MM.1S (cell line): ENCODE measurements around the gene LY86.
"Not testable (repeated sequence)": the region's sequence is repeated elsewhere in the genome, so short reads cannot be mapped to it uniquely, and the experiment has no call there.

Experiments
- DNase-seq: peaks from one replicate; pipeline ENCODE4 v3.0.0-alpha.2; 2015
- H2AFZ ChIP-seq: fragments of 300-600 bp; sonication (generic); 2 replicates; pipeline ENCODE4 v1.6.0; 2016; ENCODE audit warnings: antibody characterized with exemption, low read length
- H3F3A ChIP-seq: fragments of 300-600 bp; sonication (generic); 2 replicates; pipeline ENCODE4 v1.6.1; 2016; ENCODE audit warnings: mild to moderate bottlenecking, antibody characterized with exemption, low read length, moderate library complexity, mixed read lengths; ENCODE audit not compliant: insufficient read depth
- H3K27ac ChIP-seq: fragments of 300-600 bp; sonication (generic); 2 replicates; pipeline ENCODE4 v1.5.1; 2016; ENCODE audit warnings: mild to moderate bottlenecking, low read length
- H3K27me3 ChIP-seq: fragments of 300-600 bp; sonication (generic); replicated peaks from 2 replicates; pipeline ENCODE4 v1.6.0; 2016; ENCODE audit warnings: low read length; ENCODE audit not compliant: insufficient read depth
- H3K36me3 ChIP-seq: fragments of 300-600 bp; sonication (generic); replicated peaks from 2 replicates; pipeline ENCODE4 v1.6.1; 2016; ENCODE audit warnings: mild to moderate bottlenecking, low read length, mixed read lengths; ENCODE audit not compliant: insufficient read depth
- H3K4me1 ChIP-seq: fragments of 300-600 bp; sonication (generic); 2 replicates; pipeline ENCODE4 v1.6.1; 2016; ENCODE audit warnings: low read length, mixed read lengths
- H3K4me2 ChIP-seq: fragments of 300-600 bp; sonication (generic); 2 replicates; pipeline ENCODE4 v1.6.0; 2016; ENCODE audit warnings: low read depth, low read length
- H3K4me3 ChIP-seq: fragments of 300-600 bp; sonication (generic); 2 replicates; pipeline ENCODE4 v1.5.1; 2016; ENCODE audit warnings: low read length, mixed read lengths
- H3K79me2 ChIP-seq: fragments of 300-600 bp; sonication (generic); 2 replicates; pipeline ENCODE4 v1.6.1; 2016; ENCODE audit warnings: mixed run types, low read length, mixed read lengths
- H3K9ac ChIP-seq: fragments of 300-600 bp; sonication (generic); 2 replicates; pipeline ENCODE4 v1.6.1; 2016; ENCODE audit warnings: low read length, mixed read lengths
- H3K9me2 ChIP-seq: fragments of 300-600 bp; sonication (generic); replicated peaks from 2 replicates; pipeline ENCODE4 v1.6.1; 2016; ENCODE audit warnings: mild to moderate bottlenecking, low read length, mixed read lengths; ENCODE audit not compliant: insufficient read depth
- H3K9me3 ChIP-seq: fragments of 300-600 bp; sonication (generic); replicated peaks from 2 replicates; pipeline ENCODE4 v1.6.1; 2016; ENCODE audit warnings: mild to moderate bottlenecking, low read length, mixed read lengths; ENCODE audit not compliant: insufficient read depth
- H4K20me1 ChIP-seq: fragments of 300-600 bp; sonication (generic); 2 replicates; pipeline ENCODE4 v1.6.1; 2016; ENCODE audit warnings: mild to moderate bottlenecking, low read length, moderate library complexity, mixed read lengths; ENCODE audit not compliant: insufficient read depth
- EZH2 ChIP-seq: fragments of 300-600 bp; sonication (generic); optimal IDR thresholded peaks from 2 replicates; pipeline ENCODE3; 2017; ENCODE audit warnings: low read depth, mild to moderate bottlenecking, antibody characterized with exemption, low read length, mixed read lengths
- EZH2phosphoT487 ChIP-seq: fragments of 300-600 bp; sonication (generic); IDR thresholded peaks from 2 replicates; pipeline ENCODE4 v1.6.1; 2018; ENCODE audit warnings: antibody characterized with exemption, low read length
- TF ChIP-seq, protein P1 (sequence below): fragments of 300-600 bp; sonication (generic); IDR thresholded peaks from 2 replicates; pipeline ENCODE4 v1.5.1; 2016; ENCODE audit warnings: antibody characterized with exemption, low read length, mixed read lengths

The LY86 gene

DNA sequence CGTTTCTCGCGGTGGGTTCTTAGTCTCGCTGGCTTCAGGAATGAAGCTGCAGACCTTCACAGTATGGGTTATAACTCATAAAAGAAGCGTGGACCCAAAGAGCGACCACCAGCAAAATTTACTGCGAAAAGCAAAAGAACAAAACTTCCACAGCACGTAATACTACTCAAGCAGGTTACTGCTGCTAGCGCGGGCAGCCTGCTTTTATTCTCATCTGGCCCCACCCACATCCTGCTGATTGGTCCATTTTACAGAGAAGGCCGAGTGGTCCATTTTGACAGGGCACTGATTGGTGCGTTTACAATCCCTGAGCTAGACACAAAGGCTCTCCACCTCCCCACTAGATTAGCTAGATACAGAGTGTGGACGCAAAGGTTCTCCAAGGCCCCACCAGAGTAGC, 17.4 kb downstream of the LY86 start:
- Histone ChIP-seq H3K36me3 (no peaks in the 10 kb centered on the region), H2AFZ (no peak overlapping the region), H3K4me2 (no peak overlapping the region), H4K20me1 (no peaks in the 10 kb centered on the region), H3K9me3 (no peaks in the 10 kb centered on the region), H3K27me3 (no peaks in the 10 kb centered on the region), H3K9me2 (no peaks in the 10 kb centered on the region), H3K4me3 (no peak overlapping the region), H3K79me2 (no peaks in the 10 kb centered on the region), H3F3A (peaks cover 18% of the 10 kb centered on the region), H3K4me1 (peaks cover 21% of the 10 kb centered on the region), H3K27ac (no peak overlapping the region), H3K9ac (no peak overlapping the region)
- no peak for DNase-seq
- TF ChIP-seq, protein P1, sequence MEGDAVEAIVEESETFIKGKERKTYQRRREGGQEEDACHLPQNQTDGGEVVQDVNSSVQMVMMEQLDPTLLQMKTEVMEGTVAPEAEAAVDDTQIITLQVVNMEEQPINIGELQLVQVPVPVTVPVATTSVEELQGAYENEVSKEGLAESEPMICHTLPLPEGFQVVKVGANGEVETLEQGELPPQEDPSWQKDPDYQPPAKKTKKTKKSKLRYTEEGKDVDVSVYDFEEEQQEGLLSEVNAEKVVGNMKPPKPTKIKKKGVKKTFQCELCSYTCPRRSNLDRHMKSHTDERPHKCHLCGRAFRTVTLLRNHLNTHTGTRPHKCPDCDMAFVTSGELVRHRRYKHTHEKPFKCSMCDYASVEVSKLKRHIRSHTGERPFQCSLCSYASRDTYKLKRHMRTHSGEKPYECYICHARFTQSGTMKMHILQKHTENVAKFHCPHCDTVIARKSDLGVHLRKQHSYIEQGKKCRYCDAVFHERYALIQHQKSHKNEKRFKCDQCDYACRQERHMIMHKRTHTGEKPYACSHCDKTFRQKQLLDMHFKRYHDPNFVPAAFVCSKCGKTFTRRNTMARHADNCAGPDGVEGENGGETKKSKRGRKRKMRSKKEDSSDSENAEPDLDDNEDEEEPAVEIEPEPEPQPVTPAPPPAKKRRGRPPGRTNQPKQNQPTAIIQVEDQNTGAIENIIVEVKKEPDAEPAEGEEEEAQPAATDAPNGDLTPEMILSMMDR = no peak
- no peak for TF ChIP-seq EZH2
- TF ChIP-seq EZH2phosphoT487 = no peak

DNA sequence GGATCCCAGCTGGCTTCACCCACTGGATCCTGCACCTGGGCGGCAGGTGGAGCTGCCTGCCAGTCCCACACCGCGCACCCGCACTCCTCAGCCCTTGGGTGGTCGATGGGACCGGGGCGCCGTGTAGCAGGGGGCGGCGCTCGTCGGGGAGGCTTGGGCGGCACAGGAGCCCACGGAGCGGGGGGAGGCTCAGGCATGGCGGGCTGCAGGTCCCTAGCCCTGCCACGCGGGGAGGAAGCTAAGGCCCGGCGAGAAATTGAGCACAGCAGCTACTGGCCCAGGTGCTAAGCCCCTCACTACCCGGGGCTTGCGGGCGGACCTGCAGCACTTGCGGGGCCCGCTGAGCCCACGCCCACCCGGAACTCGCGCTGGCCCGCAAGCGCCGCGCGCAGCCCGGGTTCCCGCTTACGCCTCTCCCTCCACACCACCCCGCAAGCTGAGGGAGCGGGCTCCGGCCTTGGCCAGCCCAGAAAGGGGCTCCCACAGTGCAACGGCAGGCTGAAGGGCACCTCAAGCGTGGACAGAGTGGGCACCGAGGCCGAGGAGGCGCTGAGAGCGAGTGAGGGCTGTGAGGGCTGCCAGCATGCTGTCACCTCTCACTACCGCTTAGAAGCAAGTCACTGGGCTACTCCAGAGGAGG, 18.0 kb downstream of the LY86 start:
- not testable (repeated sequence) for H3K79me2 ChIP-seq

DNA sequence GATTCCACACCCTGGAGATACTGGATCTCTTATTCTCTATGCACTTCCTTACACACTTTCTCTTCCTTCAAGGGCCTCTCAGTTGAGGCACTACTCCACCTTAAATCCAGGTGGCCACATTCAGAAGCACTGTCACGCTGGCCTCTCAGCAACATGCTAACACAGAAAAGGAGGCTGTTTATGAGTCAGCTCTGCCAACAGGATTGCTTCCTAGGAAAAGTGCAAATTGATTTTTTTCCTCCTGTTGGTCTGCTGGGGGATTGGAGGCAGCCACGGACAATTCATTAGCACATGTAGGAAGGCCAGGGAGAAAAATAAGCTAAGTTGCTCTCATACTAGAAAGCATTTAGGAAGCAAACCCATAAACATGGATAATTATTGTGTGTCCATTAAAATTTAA, 20.9 kb downstream of the LY86 start:
- H3K4me2 ChIP-seq = peak overlapping the region; percentile 87
- DNase-seq = no peak
- no peaks in the 10 kb centered on the region for H3K79me2 ChIP-seq
- no peaks in the 10 kb centered on the region for H3K27me3 ChIP-seq
- TF ChIP-seq EZH2phosphoT487 (no peak), EZH2 (no peak)
- TF ChIP-seq, protein P1 = no peak
- H3K27ac ChIP-seq = peak overlapping the region; percentile 95
- peaks cover 18% of the 10 kb centered on the region for H3F3A ChIP-seq
- H3K4me3 ChIP-seq = no peak overlapping the region
- peak overlapping the region; percentile 49 for H3K9ac ChIP-seq
- H3K36me3 ChIP-seq = no peaks in the 10 kb centered on the region
- peak overlapping the region; percentile 54 for H2AFZ ChIP-seq
- no peaks in the 10 kb centered on the region for H3K9me2 ChIP-seq
- H3K4me1 ChIP-seq = peaks cover 35% of the 10 kb centered on the region
- no peaks in the 10 kb centered on the region for H4K20me1 ChIP-seq
- no peaks in the 10 kb centered on the region for H3K9me3 ChIP-seq

More for the DNA sequence above, 18.0 kb downstream of the LY86 start:
- peaks cover 18% of the 10 kb centered on the region for H3F3A ChIP-seq
- not testable (repeated sequence) for H4K20me1 ChIP-seq, H2AFZ ChIP-seq, H3K27ac ChIP-seq, H3K36me3 ChIP-seq, H3K9ac ChIP-seq, H3K27me3 ChIP-seq, DNase-seq, H3K4me3 ChIP-seq, H3K9me3 ChIP-seq, H3K4me2 ChIP-seq, H3K9me2 ChIP-seq
- H3K4me1 ChIP-seq = peaks cover 27% of the 10 kb centered on the region

DNA sequence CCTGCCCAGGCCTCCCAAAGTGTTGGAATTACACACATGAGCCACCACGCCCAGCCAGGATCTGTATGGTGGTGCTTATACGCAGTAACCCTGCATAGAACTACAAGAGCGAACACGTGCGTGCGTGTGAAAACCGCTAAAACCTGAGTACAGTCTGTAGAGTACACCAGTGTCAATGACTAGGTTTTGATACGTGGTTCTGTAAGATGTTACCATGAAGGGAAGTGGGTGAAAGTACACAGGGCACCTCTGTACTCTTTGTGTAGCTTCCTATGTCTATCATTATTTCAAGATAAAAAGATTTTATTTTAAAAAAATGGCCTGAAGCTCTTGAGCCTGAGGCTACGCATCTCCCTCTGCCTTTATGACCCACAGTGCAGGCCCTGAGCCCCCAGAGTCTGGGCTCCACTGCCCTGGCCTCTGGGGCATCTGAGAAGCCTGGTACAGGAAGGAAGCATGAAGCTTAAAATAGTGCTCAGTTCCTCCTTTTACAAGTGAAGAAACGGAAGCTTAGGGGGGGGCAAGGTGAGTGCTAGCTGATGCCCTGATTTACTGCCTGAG, 21.6 kb downstream of the LY86 start:
- Histone ChIP-seq H3K4me2 (peak overlapping the region; percentile 87), H4K20me1 (no peaks in the 10 kb centered on the region), H3K4me3 (peak overlapping the region; percentile 32; the same call in 1 of the 2 replicates), H3K79me2 (no peaks in the 10 kb centered on the region), H3K27ac (peak overlapping the region; percentile 95), H3K4me1 (peaks cover 35% of the 10 kb centered on the region), H3K9ac (peak overlapping the region; percentile 49), H3K27me3 (no peaks in the 10 kb centered on the region), H3K9me3 (no peaks in the 10 kb centered on the region), H3K36me3 (no peaks in the 10 kb centered on the region), H3F3A (peaks cover 18% of the 10 kb centered on the region), H2AFZ (peak overlapping the region; percentile 54), H3K9me2 (no peaks in the 10 kb centered on the region)
- no peak for TF ChIP-seq EZH2
- TF ChIP-seq, protein P1 = no peak
- no peak for TF ChIP-seq EZH2phosphoT487
- peak; percentile 86 for DNase-seq
